ENCODE results near the gene GOLIM4. TPM values are rescaled to one million over a fixed set of nuclear protein-coding genes. Genes with fewer than 3 reads are reported as not detected.

The GOLIM4 gene
- total RNA-seq, 4 donors from 2014 or later: 9.1 to 29.6 (median 13.8) TPM

DNA sequence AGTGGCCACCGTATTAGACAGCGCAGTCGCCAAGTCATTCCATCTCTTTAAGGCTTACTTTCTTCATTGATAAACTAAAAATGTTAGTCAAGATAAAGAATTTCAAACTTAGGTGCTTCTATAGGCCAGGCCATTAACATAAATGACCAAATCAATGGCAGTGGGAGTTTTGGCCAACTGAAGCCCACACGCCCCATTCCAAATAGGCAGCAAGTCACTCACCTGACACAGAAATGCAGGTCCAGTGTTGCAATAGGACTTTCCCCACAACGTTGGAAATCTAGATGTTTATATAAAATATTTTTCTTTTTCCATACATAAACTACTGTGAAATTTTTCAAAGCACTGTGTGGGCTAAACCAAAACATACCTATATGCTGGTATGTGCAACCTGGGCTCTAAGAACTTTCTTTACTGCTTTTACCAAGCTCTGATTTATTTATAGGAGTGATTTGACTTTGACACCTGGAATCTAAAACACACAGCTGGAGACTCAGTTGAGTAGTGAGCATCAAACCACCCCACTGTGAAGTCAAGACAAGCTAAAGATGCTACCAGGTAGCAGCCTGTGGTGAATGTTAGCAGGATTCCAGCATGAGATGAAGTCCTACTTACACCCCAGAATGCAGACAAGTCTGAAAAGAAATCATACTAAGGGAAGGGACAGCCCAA lies 15.1 kb downstream of the GOLIM4 start:
- H3K4me3 ChIP-seq: no peak overlapping the region
- H3K9me3 ChIP-seq: no peaks in the 10 kb centered on the region
- no peaks in the 10 kb centered on the region for H3K27me3 ChIP-seq
- TF ChIP-seq, protein P1, sequence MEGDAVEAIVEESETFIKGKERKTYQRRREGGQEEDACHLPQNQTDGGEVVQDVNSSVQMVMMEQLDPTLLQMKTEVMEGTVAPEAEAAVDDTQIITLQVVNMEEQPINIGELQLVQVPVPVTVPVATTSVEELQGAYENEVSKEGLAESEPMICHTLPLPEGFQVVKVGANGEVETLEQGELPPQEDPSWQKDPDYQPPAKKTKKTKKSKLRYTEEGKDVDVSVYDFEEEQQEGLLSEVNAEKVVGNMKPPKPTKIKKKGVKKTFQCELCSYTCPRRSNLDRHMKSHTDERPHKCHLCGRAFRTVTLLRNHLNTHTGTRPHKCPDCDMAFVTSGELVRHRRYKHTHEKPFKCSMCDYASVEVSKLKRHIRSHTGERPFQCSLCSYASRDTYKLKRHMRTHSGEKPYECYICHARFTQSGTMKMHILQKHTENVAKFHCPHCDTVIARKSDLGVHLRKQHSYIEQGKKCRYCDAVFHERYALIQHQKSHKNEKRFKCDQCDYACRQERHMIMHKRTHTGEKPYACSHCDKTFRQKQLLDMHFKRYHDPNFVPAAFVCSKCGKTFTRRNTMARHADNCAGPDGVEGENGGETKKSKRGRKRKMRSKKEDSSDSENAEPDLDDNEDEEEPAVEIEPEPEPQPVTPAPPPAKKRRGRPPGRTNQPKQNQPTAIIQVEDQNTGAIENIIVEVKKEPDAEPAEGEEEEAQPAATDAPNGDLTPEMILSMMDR (IDR thresholded peaks at IDR 0.05): no peak
- DNase-seq: no peak
- no peaks in the 10 kb centered on the region for H3K36me3 ChIP-seq
- intact Hi-C loops (cut with DNase I): no loop called here
- peaks cover 0 to 9% (median 5%) of the 10 kb centered on the region in 3 donors for H3K4me1 ChIP-seq
- H3K27ac ChIP-seq: no peak overlapping the region
- WGBS, 2 donors: 75 to 77% methylated on average over 5 of the region's 5 CpGs

DNA sequence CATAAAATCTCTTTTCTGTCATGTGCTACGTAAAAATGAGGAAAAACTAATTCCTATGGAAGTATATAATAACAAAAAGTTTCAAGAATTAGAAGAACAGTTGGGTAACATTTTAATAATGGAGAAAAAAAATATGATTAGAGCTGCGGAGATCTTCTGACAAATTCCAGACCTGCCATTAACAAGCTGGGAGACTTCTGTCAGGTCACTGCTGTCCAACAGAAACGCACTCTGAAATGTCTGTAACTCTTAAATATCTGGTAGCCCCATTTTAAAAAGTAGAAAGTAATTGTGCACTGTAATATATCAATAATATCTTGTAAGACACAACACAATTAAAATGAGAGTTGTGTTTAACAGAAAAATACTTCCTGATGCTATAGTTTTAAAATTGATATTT lies 15.7 kb downstream of the GOLIM4 start:
- Histone ChIP-seq H3K36me3 (no peaks in the 10 kb centered on the region), H3K27ac (no peak overlapping the region), H3K27me3 (no peaks in the 10 kb centered on the region), H3K9me3 (no peaks in the 10 kb centered on the region), H3K4me1 (peaks cover 0 to 9% (median 5%) of the 10 kb centered on the region in 3 donors), H3K4me3 (no peak overlapping the region)
- intact Hi-C loops (cut with DNase I): no loop called here
- DNase-seq: no peak
- TF ChIP-seq, protein P1 (IDR thresholded peaks at IDR 0.05): no peak
- no peak for TF ChIP-seq POLR2A (IDR thresholded peaks at IDR 0.05)
- 91 to 95% methylated on average over 3 of the region's 3 CpGs for WGBS, 2 donors

DNA sequence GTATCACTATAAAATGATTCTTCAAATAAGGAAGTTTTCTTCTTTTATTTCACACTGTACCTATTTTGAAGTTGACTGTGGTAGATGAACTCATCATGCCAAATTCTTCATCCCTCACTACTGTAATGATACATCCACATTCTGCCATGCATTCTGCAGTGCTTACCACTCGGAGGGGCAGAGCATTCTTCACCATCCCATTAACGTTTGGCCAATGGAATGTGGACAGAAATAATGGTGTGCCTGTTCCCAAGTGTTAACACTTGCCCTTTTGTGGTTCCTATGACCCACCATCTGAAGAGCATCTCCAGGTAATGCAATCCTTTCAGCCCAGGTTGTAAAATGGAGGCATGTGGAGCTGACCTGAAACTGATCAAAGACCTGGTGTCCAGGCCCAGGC lies 18.6 kb downstream of the GOLIM4 start:
- Histone ChIP-seq H3K27ac (no peak overlapping the region), H3K27me3 (no peaks in the 10 kb centered on the region), H3K4me1 (peaks cover 0 to 14% (median 5%) of the 10 kb centered on the region in 3 donors), H3K9me3 (no peaks in the 10 kb centered on the region), H3K36me3 (no peaks in the 10 kb centered on the region), H3K4me3 (no peak overlapping the region)
- intact Hi-C loops (cut with DNase I): no loop called here
- no peak for DNase-seq
- TF ChIP-seq, protein P1 (IDR thresholded peaks at IDR 0.05): no peak
- TF ChIP-seq POLR2A (IDR thresholded peaks at IDR 0.05): no peak
- 46 to 65% methylated on average over 2 of the region's 2 CpGs for WGBS, 2 donors

DNA sequence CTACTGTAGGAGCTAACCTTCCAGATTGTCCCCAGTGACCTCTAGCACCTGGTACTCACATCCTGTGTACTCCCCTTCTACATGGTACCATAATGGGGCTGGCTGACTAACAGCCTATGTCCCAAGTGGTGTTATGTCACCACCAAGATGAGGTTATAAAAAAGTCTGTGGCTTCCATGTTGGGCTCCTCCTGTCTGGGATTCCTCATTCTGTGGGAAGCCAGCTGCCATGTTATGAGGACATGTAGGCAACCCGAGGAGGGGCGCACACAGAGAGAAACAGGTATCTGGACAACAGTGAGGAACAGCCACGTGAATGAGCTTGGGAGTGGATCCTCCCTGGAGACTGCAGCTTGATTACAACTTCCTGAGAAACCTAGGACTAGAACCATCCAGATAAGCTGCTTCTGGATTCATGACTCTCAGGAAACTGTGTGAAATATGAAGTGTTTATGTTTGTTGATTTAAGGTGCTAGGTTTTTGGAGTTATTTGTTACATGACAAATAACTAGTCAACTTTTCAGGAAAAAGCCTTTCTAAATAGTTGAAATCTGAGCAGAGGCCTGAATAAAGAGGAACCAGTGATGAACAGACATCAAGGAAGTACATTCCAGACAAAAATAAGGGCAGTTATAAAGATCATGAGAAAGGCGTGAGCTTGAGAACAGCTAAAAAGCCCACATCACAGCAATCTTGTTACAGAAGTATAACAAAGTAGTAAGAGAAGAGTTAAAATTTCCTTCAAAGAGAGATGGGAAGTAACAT lies 21.7 kb downstream of the GOLIM4 start:
- Histone ChIP-seq H3K4me3 (no peak overlapping the region), H3K36me3 (no peaks in the 10 kb centered on the region), H3K27me3 (no peaks in the 10 kb centered on the region), H3K27ac (no peak overlapping the region), H3K9me3 (no peaks in the 10 kb centered on the region), H3K4me1 (peaks cover 0 to 18% (median 3%) of the 10 kb centered on the region in 3 donors)
- 74 to 87% methylated on average over 4 of the region's 4 CpGs for WGBS, 2 donors
- intact Hi-C loops (cut with DNase I): no loop called here
- DNase-seq: no peak
- TF ChIP-seq, protein P1 (IDR thresholded peaks at IDR 0.05): no peak
- no peak for TF ChIP-seq POLR2A (IDR thresholded peaks at IDR 0.05)

DNA sequence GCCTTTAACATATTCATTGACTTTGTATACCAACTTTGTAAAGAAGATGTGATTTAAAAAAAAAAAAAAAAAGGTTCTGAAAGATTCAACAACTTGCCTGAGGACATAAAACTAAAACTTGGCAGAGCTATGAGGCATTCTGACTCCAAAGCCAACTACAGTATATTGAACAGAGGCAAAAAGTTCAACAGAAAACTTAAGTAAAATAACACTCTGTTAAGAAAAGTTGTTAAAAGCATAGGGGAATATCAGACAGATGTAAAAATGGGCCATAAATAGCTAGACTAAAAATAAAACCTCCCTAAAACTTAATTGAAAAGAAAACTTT lies 23.4 kb downstream of the GOLIM4 start:
- no peak overlapping the region for H3K4me3 ChIP-seq
- H3K27ac ChIP-seq: no peak overlapping the region
- H3K27me3 ChIP-seq: no peaks in the 10 kb centered on the region
- H3K9me3 ChIP-seq: no peaks in the 10 kb centered on the region
- no peak for DNase-seq
- no peak for TF ChIP-seq POLR2A (IDR thresholded peaks at IDR 0.05)
- H3K36me3 ChIP-seq: no peaks in the 10 kb centered on the region
- peaks cover 0 to 18% (median 3%) of the 10 kb centered on the region in 3 donors for H3K4me1 ChIP-seq
- intact Hi-C loops (cut with DNase I): no loop called here

All from esophagus squamous epithelium (tissue), 5 donors.